Right atrium auricular region (tissue), 2 donors: ENCODE measurements around the gene NPAS3. TPM values are rescaled to one million over a fixed set of nuclear protein-coding genes. Genes with fewer than 3 reads are reported as not detected.

Experiments
- DNase-seq: peaks from one replicate; pipeline ENCODE4 v3.0.0-alpha.2; 2019; ENCODE audit warnings: low spot score
- H3K27ac ChIP-seq, 2 donors: fragments of 200-600 bp; sonication (generic); 1 replicate in 1 of 2; 2 replicates in 1 of 2; pipeline ENCODE4 v1.5.1; 2016 to 2019
- H3K27me3 ChIP-seq, 2 donors: fragments of 200-600 bp; sonication (generic); one replicate each; pipeline versions ENCODE4 v1.5.1 to v1.6.0; 2017 to 2019
- H3K36me3 ChIP-seq: fragments of 200-600 bp; sonication (generic); one replicate; pipeline ENCODE4 v1.5.1; 2016
- H3K4me1 ChIP-seq, 2 donors: fragments of 200-600 bp; sonication (generic); one replicate each; pipeline versions ENCODE4 v1.5.1 to v1.6.0; 2017 to 2019
- H3K4me3 ChIP-seq, 2 donors: fragments of 200-600 bp; sonication (generic); 1 replicate in 1 of 2; 2 replicates in 1 of 2; pipeline ENCODE4 v1.5.1; 2017 to 2019; ENCODE audit warnings: mild to moderate bottlenecking in 1 of 2, moderate library complexity in 1 of 2
- H3K9me3 ChIP-seq, 2 donors: fragments of 200-600 bp; sonication (generic); one replicate each; pipeline ENCODE4 v1.5.1; 2019
- CTCF ChIP-seq, 2 donors: fragments of 200-600 bp; sonication (generic); IDR thresholded peaks; one replicate each; pipeline ENCODE4 v1.5.1; 2019; ENCODE audit warnings: antibody characterized with exemption in 2 of 2
- total RNA-seq, 2 donors: library from RNA; depleted of rRNA; stranded (reverse); fragments of >200 nt; gene quantifications; one replicate each; pipeline ENCODE4 v1.1.0, GENCODE V29; 2016

NPAS3 gene
- total RNA-seq, 2 donors from 2014 or later = 0.67 to 1.3 TPM

GRCh38 chr14:33802737-33803136 lies 864.1 kb downstream of the NPAS3 start:
- H3K36me3 ChIP-seq = no peaks in the 10 kb centered on the region
- H3K27me3 ChIP-seq = no peaks in the 10 kb centered on the region
- no peak for TF ChIP-seq CTCF (IDR thresholded peaks at IDR 0.05)
- DNase-seq = no peak
- H3K4me3 ChIP-seq = no peak overlapping the region
- peaks cover 0 to 8% of the 10 kb centered on the region in 2 donors for H3K4me1 ChIP-seq
- H3K9me3 ChIP-seq = no peaks in the 10 kb centered on the region
- H3K27ac ChIP-seq = no peak overlapping the region

GRCh38 chr14:33805593-33805992 lies 866.9 kb downstream of the NPAS3 start:
- DNase-seq = no peak
- Histone ChIP-seq H3K4me1 (no peaks in the 10 kb centered on the region), H3K4me3 (no peak overlapping the region), H3K27me3 (no peaks in the 10 kb centered on the region), H3K36me3 (no peaks in the 10 kb centered on the region), H3K27ac (no peak overlapping the region), H3K9me3 (no peaks in the 10 kb centered on the region)
- TF ChIP-seq CTCF (IDR thresholded peaks at IDR 0.05) = no peak

GRCh38 chr14:33806905-33807304 lies 868.2 kb downstream of the NPAS3 start:
- DNase-seq = no peak
- TF ChIP-seq CTCF (IDR thresholded peaks at IDR 0.05) = no peak
- Histone ChIP-seq H3K9me3 (no peaks in the 10 kb centered on the region), H3K4me1 (no peaks in the 10 kb centered on the region), H3K27me3 (no peaks in the 10 kb centered on the region), H3K36me3 (no peaks in the 10 kb centered on the region), H3K4me3 (no peak overlapping the region), H3K27ac (no peak overlapping the region)

GRCh38 chr14:33808187-33808586 lies 869.5 kb downstream of the NPAS3 start:
- H3K27me3 ChIP-seq = no peaks in the 10 kb centered on the region
- H3K9me3 ChIP-seq = no peaks in the 10 kb centered on the region
- H3K4me1 ChIP-seq = no peaks in the 10 kb centered on the region
- TF ChIP-seq CTCF (IDR thresholded peaks at IDR 0.05) = no peak
- H3K27ac ChIP-seq = no peak overlapping the region
- no peaks in the 10 kb centered on the region for H3K36me3 ChIP-seq
- DNase-seq = no peak
- H3K4me3 ChIP-seq = no peak overlapping the region

- H3K4me1 ChIP-seq = no peaks in the 10 kb centered on the region
- H3K36me3 ChIP-seq = no peaks in the 10 kb centered on the region
- TF ChIP-seq CTCF (IDR thresholded peaks at IDR 0.05) = no peak
- no peak for DNase-seq
- no peak overlapping the region for H3K4me3 ChIP-seq
- H3K27ac ChIP-seq = no peak overlapping the region
- no peaks in the 10 kb centered on the region for H3K9me3 ChIP-seq
- H3K27me3 ChIP-seq = no peaks in the 10 kb centered on the region
Measured at GRCh38 chr14:33809396-33809981, 870.8 kb downstream of the NPAS3 start.

GRCh38 chr14:33810308-33810707 lies 871.6 kb downstream of the NPAS3 start:
- Histone ChIP-seq H3K4me1 (no peaks in the 10 kb centered on the region), H3K9me3 (no peaks in the 10 kb centered on the region), H3K4me3 (no peak overlapping the region), H3K27me3 (no peaks in the 10 kb centered on the region), H3K27ac (no peak overlapping the region), H3K36me3 (no peaks in the 10 kb centered on the region)
- no peak for DNase-seq
- TF ChIP-seq CTCF (IDR thresholded peaks at IDR 0.05) = no peak
